GM18520 (cell line): ENCODE measurements around the gene FAM89A.

Experiments used
- ATAC-seq: cut with Tn5 transposase; IDR thresholded peaks from one replicate; pipeline ENCODE4 v1.9.1; 2021; ENCODE audit not compliant: unreplicated experiment

Gene FAM89A

GRCh38 chr1:230972855-230973271 is 67.2 kb downstream of the FAM89A start:
- ATAC-seq: peak; percentile 69

- no peak for ATAC-seq
Measured at GRCh38 chr1:230971771-230972170, 68.3 kb downstream of the FAM89A start.

GRCh38 chr1:230970432-230970831 is 69.6 kb downstream of the FAM89A start:
- no peak for ATAC-seq
